Stimulated activated CD4-positive, alpha-beta T cell treated with anti-CD3 and anti-CD28 coated beads, Interleukin-12 subunit alpha, Interleukin-12 subunit beta, amount 100 ng/mL, for 4 hours (primary cell): Measurements from ENCODE around the gene EFTUD2.
A peak's percentile ranks its signal among the peaks of the same experiment; 100 is the strongest.
"Not testable (repeated sequence)": the region's sequence is repeated elsewhere in the genome, so short reads cannot be mapped to it uniquely, and the experiment has no call there.

ENCODE experiments used
- DNase-seq: peaks from one replicate; pipeline ENCODE4 v3.0.0-alpha.2; 2020

Gene EFTUD2

DNA sequence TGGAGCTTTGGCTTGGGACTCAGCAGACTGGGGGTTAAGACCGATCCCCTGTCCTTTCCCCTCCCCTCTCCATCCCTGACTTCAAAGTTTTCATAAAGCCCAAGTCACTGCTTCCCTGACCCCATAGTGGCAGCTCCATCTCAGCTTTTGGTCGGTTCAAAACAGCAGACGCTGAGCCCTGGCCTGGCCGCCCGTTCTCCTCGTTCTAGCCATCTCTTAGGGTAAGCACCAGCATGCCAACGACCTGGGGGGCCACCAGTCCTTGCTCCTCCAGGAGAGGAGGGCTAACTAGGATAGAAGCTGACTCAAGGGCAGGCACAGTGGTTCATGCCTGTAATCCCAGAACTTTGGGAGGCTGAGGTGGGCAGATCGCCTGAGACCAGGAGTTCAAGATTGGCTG, 53.0 kb downstream of the EFTUD2 start:
- DNase-seq, result no peak

DNA sequence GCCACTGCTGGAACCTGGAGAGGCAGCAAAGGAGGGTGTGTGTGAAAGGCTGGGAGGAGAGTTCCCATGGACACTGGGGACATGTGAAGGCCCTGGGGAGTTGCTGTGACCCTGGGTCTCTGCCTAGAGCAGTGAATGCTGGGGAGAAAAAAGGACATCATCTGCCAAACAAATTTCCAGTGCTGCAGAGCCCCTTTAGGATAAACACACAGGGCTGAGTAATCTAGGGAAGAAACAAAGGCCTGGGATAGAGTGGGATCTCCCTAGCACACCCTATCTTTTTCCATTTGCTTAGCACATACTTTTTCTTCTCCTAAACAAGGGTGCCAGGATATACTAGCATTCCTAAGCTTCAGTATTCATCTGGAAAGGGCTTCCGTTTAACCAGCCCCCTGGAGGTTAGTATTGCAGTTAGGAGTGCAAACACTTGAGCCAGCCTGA, 54.8 kb downstream of the EFTUD2 start:
- no peak for DNase-seq

DNA sequence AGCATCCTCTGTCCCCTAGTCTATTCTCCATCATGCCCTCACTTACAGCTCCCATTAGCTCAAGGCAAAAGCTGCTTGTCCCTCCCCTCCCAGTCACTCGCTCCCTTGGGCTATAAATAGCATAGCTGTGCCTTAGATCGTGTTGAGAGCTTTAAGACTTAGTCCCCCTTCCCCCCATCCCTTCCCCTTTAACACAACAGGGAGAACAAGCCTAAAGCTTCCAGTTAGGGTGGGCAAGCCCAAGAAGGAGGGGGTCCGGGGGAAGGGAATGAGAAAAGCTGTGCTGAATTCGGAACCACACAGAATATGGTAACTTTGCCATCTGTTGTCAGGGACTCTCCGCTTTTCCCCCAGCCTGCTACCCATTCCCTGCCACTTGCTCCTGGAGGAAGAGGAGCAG, 56.5 kb downstream of the EFTUD2 start:
- DNase-seq, result no peak

DNA sequence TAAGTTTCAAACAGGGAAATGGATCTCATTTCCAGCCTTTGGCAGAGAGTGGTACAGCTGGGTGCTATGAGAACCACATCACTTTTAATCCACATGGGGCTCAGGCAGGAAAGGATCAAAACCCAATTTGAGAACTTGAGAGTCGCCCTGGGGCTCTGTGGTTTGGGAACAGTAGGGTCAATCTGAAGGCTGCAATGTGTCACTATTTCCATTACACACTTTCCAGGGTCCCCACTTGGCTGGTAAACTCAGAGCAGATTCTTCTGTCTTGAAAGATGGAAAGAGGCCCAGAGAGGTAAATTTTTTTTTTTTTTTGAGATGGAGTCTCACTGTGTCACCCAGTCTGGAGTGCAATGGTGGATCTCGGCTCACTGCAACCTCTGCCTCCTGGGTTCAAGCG, 58.3 kb downstream of the EFTUD2 start:
- no peak for DNase-seq

DNA sequence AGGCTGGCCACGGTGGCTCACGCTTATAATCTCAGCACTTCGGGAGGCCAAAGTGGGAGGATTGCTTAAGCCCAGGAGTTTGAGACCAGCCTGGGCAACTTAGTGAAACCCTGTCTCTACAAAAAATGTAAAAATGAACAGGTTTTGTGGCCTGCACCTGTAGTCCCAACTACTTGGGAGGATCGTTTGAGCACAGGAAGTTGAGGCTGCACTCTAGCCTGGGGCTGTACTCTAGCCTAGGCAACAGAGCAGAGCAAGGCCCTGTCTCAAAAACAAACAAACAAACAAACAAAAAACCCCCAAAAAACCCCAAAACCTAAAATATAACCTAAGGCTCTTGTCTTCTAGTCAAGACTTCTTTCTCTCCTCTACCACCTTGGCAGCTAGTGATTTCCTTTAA, 59.0 kb downstream of the EFTUD2 start:
- DNase-seq, result no peak

DNA sequence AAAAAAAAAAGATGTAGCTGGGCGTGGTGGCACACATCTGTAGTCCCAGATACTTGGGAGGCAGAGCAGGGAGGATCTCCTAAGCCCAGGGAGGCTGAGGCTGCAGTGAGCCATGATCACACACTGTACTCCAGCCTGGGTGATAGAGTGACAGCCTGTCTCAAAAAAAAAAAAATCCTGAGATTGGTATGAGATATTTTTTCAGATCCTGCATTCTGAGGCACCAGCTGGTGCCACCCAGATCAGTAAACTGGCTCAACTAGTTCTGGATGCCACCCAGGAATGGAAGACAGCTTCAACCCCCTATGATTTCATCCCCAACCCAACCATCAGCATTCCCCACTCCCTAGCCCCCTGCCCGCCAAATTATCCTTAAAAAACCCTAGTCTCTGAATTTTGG, 62.0 kb downstream of the EFTUD2 start:
- no peak for DNase-seq

DNA sequence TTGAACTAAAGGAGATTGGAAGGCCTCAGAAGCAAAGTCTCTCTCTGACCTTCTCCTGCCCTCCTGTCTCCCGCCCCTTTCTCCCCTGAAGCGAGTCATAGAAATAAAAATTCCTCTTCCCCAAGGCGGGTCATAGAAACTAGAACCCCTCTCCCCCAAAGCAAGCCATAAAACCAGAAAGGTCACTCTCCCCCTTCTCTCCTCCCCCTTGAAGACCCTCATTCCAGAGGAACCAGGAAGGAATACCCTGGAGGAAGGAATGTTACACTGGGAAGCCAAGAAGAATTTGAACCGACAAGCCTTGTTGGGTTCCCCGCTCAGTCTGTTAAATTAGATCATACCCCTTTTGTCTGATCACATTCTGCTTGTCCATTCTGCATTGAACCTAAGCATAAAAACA, 66.4 kb downstream of the EFTUD2 start:
- DNase-seq, result no peak

DNA sequence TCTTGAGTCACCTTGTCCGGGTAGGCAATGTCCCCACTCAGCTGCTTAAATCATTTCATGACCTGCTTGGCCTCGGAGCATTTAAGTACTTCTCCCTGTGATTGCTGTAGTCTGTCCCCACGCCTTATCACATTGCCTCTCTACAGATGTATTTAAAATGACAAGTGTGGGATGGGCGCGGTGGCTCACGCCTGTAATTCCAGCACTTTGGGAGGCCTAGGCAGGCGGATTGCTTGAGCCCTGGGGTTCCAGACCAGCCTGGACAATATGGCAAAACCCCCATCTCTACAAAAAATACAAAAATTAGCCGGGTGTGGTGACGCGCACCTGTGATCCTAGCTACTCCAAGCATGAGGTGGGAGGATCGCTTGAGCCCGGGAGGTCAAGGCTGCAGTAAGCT, 67.9 kb downstream of the EFTUD2 start:
- DNase-seq, result no peak

DNA sequence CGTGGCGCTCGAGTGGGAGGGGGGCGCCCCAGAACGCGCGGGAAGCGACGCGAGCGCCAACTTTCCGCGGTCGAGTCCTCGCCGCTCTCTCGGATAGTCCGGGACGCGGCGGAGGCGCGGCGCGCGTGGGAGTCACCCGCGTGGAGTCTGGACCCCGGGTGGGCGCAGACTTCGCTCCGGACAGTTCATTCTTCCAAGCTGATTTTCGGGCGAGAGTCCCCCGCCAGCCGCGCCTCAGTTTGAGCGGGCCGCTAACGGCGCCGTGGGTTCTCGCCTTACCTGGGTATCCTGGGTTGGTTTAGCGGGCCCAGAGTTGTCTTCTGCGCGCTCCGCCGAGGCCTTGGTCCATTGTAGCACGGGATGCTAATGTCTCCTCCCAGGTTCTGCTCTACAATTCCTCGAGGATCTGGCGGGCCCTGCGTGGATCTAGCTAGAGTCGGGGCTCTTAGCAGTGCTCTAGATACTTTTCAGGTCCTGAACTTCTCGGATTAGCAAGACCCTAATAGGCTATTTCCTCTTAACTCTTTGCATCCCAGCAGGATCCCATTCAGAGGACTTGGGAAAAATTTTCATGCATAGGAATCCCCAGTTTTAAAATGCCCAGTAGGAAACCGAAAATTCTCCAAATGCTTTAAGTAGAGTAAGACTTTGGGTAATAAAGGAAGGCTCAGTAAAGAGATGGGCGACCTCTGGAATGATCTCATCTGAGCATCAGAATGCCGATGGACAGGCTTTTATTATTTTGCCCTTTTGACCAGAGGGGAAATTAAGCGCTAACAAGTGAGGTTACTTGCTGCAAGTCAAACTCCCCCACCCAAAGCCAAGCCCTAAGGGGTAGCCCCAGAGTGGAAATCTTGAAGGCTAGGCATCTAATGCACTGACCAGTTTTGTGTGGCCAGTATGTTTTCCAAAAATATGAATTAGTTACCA, 68.6 kb downstream of the EFTUD2 start:
- DNase-seq, result peak; percentile 25

DNA sequence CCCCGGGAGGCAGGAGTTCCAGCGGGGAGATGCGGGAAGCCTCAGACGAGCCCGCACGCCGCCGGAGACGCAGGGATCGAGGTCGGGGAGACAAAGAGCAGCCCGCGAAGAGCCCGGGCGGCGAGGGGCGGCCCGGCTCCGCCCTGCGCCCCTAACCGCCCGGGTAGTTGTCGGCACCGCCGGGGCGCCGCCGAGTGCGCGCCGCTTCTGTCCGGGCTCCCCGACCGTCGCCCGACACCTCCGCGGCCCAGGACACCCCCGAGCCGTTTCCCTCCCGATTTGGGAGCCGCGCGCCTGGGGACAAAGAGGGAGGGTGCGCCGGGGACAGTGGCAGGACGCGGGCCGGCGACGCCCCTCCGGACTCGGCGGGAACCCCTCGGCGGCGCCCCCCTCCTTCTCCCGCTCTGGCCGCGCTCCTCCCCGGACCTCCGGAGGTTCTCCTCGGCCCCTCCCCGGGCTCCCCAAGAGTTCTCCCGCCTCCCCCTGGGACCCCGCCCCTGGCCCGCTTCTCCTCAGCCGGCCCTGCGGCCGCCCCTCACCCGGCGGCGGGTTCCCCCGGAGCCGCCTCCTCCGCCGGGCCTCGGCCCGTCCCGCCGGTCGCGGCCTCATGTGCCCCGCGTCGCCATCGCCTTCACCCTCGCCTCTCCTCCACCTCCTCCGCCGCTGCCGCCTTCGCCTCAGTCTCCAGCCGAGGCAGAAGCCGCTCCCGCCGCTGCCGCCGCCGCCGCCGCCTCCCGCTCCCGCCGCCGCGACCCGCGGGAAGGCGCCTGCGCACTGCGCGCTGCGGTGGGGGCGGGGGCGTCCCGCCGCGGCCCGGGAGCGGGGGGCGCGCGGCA, 69.5 kb downstream of the EFTUD2 start, which contains the start of gene GJC1:
Gene GJC1 (minus strand): TSS at position 765 of the 836 bp plus-strand sequence. CDS start 24,470 bp downstream, outside the sequence.
- DNase-seq, result peak; percentile 17

DNA sequence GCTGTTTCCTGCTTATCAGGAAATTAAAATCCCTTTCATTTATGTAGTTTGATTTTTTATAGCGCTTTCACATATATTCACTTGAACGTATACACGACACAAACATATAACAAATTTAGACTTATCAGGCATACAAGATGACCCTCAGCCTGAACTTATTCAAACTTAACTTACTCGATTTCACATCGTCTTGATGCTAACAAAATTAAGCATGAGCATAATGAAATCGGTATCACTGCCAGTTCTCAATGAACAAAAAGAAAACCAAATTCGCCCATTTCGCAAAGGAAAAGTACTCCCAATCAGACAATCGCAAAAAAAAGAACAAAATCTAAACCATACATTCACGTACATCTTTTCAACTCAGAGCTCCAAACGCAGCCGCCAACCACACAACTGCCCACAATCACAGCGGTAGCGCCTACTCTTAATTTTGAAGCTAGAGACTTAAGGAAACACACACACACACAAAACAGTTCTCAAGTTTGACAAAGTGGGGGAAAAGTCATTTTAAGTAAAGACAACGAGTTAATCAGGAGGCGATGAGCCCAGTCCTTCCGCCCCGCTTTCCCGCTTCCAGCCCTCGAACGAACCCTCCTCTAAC, 70.2 kb downstream of the EFTUD2 start:
- no peak for DNase-seq

DNA sequence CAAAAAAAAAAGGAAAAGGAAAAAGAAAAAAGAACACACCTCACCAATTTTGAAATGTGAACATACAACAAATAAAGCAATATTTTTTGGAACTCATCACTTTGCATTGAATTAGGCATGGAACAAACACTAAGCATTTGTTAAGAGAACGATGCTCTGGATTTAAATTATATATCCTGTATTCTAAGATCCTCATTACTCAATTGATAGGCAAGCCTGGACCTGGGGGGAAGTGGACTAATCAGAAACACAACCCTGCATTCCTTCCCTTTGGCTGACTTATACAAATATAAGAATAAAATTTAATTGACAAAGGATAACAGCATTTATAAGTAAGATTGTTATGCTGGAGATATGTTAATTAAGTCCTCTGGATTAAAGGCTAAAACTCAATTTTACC, 71.4 kb downstream of the EFTUD2 start:
- DNase-seq, result no peak

DNA sequence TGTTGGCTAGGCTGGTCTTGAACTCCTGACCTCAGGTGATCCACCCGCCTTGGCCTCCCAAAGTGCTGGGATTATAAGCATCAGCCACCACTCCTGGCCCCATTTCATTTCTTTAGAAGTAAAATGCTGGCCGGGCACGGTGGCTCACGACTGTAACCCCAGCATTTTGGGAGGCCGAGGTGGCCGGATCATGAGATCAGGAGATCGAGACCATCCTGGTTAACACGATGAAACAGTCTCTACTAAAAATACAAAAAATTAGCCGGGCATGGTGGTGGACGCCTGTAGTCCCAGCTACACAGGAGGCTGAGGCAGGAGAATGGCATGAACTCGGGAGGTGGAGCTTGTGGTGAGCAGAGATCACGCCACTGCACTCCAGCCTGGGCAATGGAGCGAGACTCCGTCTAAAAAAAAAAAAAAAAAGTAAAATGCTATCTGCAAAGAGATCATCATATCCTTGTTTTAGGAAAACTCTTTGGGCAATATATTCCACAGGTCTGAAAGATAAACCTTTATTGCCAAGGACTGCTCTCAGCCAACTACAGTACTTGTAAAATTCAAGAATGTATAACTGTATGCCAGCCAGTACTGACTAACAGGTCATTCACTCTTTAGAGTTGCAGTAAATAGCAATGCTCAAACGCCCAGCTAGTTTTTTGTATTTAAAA, 73.0 kb downstream of the EFTUD2 start:
- DNase-seq, result no peak

DNA sequence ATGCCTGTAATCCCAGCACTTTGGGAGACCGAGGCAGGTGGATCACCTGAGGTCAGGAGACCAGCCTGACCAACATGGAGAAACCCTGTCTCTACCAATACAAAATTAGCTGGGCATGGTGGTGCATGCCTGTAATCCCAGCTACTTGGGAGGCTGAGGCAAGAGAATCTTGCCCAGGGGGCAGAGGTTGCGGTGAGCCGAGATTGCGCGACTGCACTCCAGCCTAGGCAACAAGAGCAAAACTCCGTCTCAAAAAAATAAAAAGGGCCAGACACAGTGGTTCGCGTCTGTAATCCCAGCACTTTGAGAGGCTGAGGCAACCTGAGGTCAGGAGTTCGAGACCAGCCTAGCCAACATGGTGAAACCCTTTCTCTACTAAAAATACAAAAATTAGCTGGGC, 74.0 kb downstream of the EFTUD2 start:
- not testable (repeated sequence) for DNase-seq

DNA sequence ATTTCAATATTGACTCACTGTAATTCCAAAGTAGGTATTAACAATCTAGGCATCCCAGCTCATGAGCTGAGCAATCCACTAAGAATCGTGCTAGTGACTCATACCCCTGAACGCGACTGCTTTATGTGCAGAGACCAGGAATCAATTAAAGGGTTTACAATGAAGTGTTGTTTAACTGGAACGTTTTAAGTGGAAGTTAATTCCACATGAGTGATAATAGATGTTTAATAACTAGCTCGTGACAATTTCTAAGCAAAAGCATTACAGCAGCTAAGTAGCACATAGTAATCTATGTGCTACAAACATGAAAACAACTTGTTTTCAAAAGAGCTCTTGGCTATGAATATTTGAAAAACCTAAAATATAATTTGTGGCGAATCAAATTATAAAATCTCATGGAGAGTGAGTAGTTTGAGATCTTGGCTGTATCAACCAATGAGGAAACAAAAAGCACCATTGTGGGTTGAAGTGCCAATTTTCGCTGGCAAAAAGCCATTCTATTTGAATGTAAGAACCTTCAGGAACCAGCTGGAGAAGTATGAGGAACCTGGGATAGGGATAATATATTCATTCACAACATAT, 78.5 kb downstream of the EFTUD2 start:
- DNase-seq, result no peak

DNA sequence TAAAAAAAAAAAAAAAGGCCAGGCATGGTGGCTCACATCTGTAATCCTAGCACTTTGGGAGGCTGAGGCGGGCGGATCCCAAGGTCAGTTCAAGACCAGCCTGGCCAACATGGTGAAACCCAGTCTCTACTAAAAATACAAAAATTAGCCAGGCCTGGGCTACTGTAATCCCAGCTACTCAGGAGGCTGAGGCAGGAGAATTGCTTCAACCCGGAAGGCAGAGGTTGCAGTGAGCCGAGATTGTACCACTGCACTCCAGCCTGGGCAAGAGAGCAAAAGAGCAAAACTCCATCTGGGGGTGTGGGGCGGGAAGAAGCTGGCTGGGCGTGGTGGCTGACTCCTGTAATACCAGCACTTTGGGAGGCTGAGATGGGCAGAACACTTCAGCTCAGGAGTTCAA, 80.7 kb downstream of the EFTUD2 start:
- not testable (repeated sequence) for DNase-seq

DNA sequence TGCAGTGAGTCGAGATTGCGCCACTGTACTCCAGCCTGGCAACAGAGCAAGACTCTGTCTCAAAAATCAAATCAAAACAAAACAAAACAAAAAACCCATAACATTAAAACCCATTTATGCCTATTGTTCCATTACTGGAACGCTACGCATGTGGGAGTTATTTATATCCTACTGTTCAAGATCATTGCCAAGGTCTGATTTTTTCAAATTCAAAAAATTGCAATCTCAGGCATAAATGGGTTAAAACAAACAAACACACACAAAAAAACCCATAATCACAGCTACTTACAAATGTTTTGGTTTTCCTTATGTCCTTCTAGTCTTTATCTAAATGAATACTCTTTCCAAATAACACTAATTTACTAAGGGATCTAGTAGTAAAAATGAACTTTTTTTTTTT, 87.0 kb downstream of the EFTUD2 start:
- DNase-seq, result no peak

DNA sequence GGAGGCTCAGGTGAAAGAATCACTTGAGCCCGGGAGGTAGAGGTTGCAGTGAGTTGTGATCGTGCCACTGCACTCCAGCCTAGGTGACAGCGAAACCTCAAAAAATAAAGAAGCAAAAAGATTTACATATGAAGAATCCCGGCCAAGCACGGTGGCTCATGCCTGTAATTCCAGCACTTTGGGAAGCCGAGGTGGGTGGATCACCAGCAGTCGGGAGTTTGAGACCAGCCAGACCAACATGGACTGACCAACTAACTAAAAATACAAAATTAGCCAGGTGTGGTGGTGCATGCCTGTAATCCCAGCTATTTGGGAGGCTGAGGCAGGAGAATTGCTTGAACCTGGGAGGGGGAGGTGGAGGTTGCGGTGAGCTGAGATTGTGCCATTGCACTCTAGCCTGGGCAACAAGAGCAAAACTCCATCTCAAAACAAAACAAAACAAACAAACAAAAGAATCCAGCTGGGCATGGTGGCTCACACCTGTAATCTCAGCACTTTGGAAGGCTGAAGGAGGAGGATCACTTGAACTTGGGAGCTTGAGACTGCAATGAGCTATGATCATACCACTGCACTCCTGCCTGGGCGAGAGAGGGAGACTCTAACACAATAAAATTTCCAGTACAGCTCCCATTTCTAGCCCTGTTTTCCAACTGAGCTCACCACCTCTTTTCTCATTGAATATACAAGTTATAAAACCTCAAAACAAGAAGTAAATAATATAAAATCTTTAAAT, 90.4 kb downstream of the EFTUD2 start:
- not testable (repeated sequence) for DNase-seq

DNA sequence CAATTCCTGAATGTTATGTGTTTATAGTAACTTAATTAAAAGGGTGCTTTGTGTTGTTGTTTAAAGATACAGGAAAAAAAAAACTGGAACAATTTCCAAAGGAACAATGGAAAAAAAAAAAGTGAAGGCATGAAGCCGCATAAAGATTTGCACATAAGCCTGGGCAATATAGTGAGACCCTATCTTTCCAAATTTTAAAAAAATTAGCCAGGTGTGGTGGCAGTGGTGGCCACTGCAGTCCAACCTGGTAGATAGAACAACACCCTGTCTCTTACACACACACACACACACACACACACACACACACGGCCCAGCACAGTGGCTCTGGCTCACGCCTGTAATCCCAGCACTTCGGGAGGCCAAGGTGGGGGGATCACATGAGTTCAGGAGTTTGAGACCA, 91.1 kb downstream of the EFTUD2 start:
- no peak for DNase-seq

DNA sequence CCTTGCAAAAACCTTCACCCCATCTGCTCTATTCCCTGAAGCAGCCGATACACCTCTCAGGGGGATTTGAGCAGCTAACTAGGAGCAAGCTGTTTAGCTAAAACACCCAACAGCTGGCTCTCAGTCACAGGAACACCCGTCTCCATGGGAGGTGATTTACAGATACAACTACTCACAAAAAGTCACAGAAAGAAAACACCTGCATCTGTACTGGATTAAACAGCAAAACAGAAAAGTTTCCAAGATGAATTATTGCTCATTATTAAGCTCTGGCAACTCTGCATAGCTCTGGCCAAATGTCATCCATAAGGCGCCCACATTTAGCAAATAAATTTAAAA, 91.5 kb downstream of the EFTUD2 start:
- DNase-seq, result no peak

DNA sequence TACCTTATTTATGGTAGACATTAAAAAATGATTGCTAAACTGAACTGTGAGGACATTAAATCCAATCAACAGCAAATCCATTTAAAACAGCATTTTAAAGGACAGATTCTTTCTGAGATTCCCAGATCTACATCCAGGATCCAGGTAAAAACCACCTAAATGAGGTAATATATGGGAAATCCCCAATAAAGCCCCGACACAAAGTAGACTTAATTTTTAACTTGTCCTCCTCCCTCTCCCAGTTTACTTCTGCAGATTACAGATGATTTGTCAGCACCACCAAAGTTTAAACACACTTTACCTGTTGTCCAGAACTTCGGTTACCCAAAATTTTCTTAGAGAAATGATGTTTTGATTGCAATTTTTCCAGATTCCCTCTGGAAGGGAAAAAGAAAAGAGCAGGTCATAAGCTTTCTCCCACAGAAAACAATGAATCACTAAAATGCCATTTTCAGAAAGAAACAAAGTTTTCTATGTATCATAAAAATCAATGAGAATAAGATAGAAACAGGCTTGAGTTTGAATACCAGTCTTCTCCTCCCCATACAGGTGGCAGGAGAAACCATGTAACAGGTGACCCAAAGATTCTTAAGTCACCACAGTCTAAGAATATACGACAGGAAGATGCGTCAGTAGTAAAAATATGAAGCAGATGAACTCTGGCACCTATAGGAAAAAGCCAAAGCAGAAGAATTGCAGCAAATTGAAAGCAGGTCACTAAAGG, 92.0 kb downstream of the EFTUD2 start:
- DNase-seq, result no peak
